GM12878 (cell line): ENCODE data around the gene TBC1D24.

Experiments
- RFX5 ChIP-seq: IDR thresholded peaks from 2 replicates; pipeline ENCODE4 v1.6.1; 2011; ENCODE audit warnings: low read depth, low read length, improper control_type of control experiment
- SPI1 ChIP-seq: IDR thresholded peaks from 2 replicates; pipeline ENCODE4 v1.6.1; 2011; ENCODE audit warnings: low read depth, mild to moderate bottlenecking, low read length, moderate library complexity, borderline replicate concordance; ENCODE audit not compliant: insufficient read depth

DNA sequence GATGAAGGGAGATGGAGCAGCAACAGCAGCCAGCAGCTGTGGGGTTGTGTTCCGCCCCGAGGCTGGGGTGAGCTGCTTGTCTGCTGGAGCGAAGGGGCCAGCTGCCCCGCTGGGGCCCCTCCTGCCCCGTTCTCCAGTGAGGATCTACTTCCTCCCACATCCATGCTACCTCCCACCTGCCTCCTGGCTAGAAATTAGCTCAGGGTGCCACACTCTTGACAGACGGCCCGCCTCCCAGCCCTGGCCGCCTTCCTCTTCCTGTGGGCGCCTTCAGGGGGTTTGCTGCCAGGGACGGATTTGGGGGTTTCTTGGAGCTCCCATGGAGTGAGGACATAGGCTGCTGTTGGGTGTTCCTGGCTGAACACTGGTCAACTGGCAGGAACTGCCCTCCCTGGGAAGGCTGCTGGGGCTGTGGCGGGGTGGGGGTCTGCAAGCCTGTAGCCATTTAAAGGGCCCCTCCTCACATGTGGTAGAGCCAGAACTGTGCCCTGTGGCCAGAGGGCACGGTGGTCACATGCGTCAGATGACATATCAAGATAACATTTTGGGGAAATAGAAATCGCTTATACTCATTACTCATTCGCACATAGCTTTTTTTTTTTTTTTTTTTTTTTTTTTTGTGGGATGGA is 13.1 kb downstream of the TBC1D24 start:
- TF ChIP-seq SPI1 (no peak), RFX5 (no peak)
